Neural cell (in vitro differentiated cells): ENCODE results near the gene PLD5. TPM values are rescaled to one million over a fixed set of nuclear protein-coding genes. Genes with fewer than 3 reads are reported as not detected.

Experiments
- H2AFZ ChIP-seq: fragments of 200-600, 300-800 bp; sonication (generic), shearing (Covaris generic); 2 replicates; pipeline ENCODE4 v1.6.0; 2014; ENCODE audit warnings: low read depth, mild to moderate bottlenecking, antibody characterized with exemption, low read length, moderate library complexity
- H3F3A ChIP-seq: fragments of 200-600 bp; shearing (Covaris generic); 2 replicates; pipeline ENCODE4 v1.6.1; 2016; ENCODE audit warnings: mild to moderate bottlenecking, moderate library complexity, mixed read lengths, antibody characterized with exemption, low read length; ENCODE audit not compliant: insufficient read depth, poor library complexity, severe bottlenecking
- H3K27ac ChIP-seq: fragments of 200-600, 300-800 bp; sonication (generic), shearing (Covaris generic); 2 replicates; pipeline ENCODE4 v1.5.1; 2014; ENCODE audit warnings: mild to moderate bottlenecking, low read length, moderate library complexity
- H3K27me3 ChIP-seq: fragments of 300-800, 200-600 bp; sonication (generic), shearing (Covaris generic); 2 replicates; pipeline ENCODE4 v1.6.0; 2014; ENCODE audit warnings: mild to moderate bottlenecking, low read depth, low read length, moderate library complexity; ENCODE audit not compliant: insufficient read depth
- H3K36me3 ChIP-seq: fragments of 300-800, 200-600 bp; sonication (generic), shearing (Covaris generic); 2 replicates; pipeline ENCODE4 v1.5.1; 2014; ENCODE audit warnings: mild to moderate bottlenecking, antibody characterized with exemption, low read length, moderate library complexity; ENCODE audit not compliant: insufficient read depth
- H3K4me2 ChIP-seq: fragments of 300-800, 200-600 bp; sonication (generic), shearing (Covaris generic); 2 replicates; pipeline ENCODE4 v1.6.0; 2014; ENCODE audit warnings: mild to moderate bottlenecking, low read length
- H3K4me3 ChIP-seq: fragments of 300-800, 200-600 bp; sonication (generic), shearing (Covaris generic); 2 replicates; pipeline ENCODE4 v1.5.1; 2014; ENCODE audit warnings: mild to moderate bottlenecking, low read length, moderate library complexity
- H3K79me2 ChIP-seq: fragments of 200-600 bp; shearing (Covaris generic); replicated peaks from 2 replicates; pipeline ENCODE4 v1.6.0; 2014; ENCODE audit warnings: mild to moderate bottlenecking, low read length, moderate library complexity; ENCODE audit not compliant: insufficient read depth
- H3K9ac ChIP-seq: fragments of 300-800, 200-600 bp; sonication (generic), shearing (Covaris generic); 2 replicates; pipeline ENCODE4 v1.6.1; 2016; ENCODE audit warnings: mild to moderate bottlenecking, low read length, mixed read lengths
- H3K9me2 ChIP-seq: fragments of 200-600 bp; shearing (Covaris generic); 2 replicates; pipeline ENCODE4 v1.6.1; 2016; ENCODE audit warnings: mild to moderate bottlenecking, low read length, mixed read lengths; ENCODE audit not compliant: insufficient read depth
- H3K9me3 ChIP-seq: fragments of 200-600, 300-800 bp; sonication (generic), shearing (Covaris generic); 2 replicates; pipeline ENCODE4 v1.6.1; 2016; ENCODE audit warnings: mild to moderate bottlenecking, mixed run types, low read length, moderate library complexity, mixed read lengths
- H4K20me1 ChIP-seq: fragments of 200-600 bp; shearing (Covaris generic); 2 replicates; pipeline ENCODE4 v1.6.1; 2016; ENCODE audit warnings: mild to moderate bottlenecking, mixed run types; ENCODE audit not compliant: insufficient read depth
- EZH2 ChIP-seq: fragments of 200-600, 300-800 bp; shearing (Covaris generic), sonication (generic); IDR thresholded peaks from 2 replicates; pipeline ENCODE4 v1.6.1; 2014; ENCODE audit warnings: antibody characterized with exemption, low read length, borderline replicate concordance, mild to moderate bottlenecking; ENCODE audit not compliant: insufficient read depth, poor library complexity, severe bottlenecking
- MXI1 ChIP-seq: fragments of 450-650 bp; conservative IDR thresholded peaks from 2 replicates; pipeline ENCODE4 v1.6.1; 2014; ENCODE audit warnings: antibody characterized with exemption, mild to moderate bottlenecking; ENCODE audit not compliant: poor library complexity, severe bottlenecking
- POLR2AphosphoS5 ChIP-seq: IDR thresholded peaks from 2 replicates; pipeline ENCODE4 v1.6.1; 2012
- RAD21 ChIP-seq: fragments of 450-650 bp; conservative IDR thresholded peaks from 2 replicates; pipeline ENCODE4 v1.6.1; 2014; ENCODE audit warnings: antibody characterized with exemption, mild to moderate bottlenecking, moderate library complexity
- SMC3 ChIP-seq: fragments of 450-650 bp; conservative IDR thresholded peaks from 2 replicates; pipeline ENCODE4 v1.6.1; 2014; ENCODE audit warnings: antibody characterized with exemption, mild to moderate bottlenecking, moderate library complexity; ENCODE audit not compliant: poor library complexity
- TAF1 ChIP-seq: IDR thresholded peaks from 2 replicates; pipeline ENCODE4 v1.6.1; 2012; ENCODE audit warnings: low read depth
- polyA plus RNA-seq: library from polyadenylated mRNA; depleted of rRNA; stranded (reverse); fragments of >200 nt; gene quantifications from 2 replicates; pipeline ENCODE4 v1.2.3, GENCODE V29; 2014
- TF ChIP-seq, protein P1 (sequence below): fragments of 450-650 bp; IDR thresholded peaks from 2 replicates; pipeline ENCODE4 v1.5.1; 2014; ENCODE audit warnings: antibody characterized with exemption, mild to moderate bottlenecking, moderate library complexity; ENCODE audit not compliant: poor library complexity, severe bottlenecking
- TF ChIP-seq, protein P2 (sequence below): IDR thresholded peaks from 2 replicates; pipeline ENCODE4 v1.6.1; 2012; ENCODE audit warnings: borderline replicate concordance

The PLD5 gene
- polyA plus RNA-seq, 1 donor from 2014 or later: 0.64 TPM

DNA sequence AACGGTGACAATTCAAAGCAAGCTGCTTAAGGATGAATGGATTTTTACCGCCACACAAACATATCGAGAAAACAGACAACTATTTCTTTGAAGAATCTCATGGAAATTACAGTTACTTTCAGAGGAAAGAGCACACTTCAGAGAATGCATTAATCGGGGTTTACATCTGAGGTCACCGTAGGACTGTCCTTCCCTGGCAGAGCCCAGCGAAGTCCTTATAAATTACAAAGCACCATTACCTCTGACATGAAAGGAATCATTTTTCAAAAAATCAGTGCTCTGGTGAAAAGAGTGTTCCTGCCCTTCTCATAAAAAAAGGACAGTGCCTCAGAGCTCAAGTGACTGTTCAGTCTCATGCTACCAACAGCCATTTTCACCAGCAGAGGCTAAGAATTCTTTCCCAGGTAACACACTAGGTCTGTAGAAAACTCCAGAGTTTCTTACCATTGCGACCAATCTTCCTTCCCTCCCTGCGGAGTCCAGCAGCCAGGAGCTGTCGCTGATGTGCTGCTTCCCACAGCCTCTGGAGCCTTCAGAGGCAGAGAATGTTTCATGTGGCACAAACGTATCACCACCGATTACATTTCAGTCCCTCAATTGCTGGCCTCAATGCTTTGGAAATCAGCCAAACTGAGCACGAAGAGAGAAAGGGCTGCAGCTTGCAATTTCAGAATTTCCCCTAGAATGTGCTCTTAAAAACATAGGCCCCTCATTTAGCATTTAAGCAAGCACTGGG is 75.4 kb downstream of the PLD5 start:
- H3K79me2 ChIP-seq: no peaks in the 10 kb centered on the region
- no peak overlapping the region for H3K4me3 ChIP-seq
- TF ChIP-seq, protein P1, sequence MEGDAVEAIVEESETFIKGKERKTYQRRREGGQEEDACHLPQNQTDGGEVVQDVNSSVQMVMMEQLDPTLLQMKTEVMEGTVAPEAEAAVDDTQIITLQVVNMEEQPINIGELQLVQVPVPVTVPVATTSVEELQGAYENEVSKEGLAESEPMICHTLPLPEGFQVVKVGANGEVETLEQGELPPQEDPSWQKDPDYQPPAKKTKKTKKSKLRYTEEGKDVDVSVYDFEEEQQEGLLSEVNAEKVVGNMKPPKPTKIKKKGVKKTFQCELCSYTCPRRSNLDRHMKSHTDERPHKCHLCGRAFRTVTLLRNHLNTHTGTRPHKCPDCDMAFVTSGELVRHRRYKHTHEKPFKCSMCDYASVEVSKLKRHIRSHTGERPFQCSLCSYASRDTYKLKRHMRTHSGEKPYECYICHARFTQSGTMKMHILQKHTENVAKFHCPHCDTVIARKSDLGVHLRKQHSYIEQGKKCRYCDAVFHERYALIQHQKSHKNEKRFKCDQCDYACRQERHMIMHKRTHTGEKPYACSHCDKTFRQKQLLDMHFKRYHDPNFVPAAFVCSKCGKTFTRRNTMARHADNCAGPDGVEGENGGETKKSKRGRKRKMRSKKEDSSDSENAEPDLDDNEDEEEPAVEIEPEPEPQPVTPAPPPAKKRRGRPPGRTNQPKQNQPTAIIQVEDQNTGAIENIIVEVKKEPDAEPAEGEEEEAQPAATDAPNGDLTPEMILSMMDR: no peak
- TF ChIP-seq RAD21 (no peak), EZH2 (no peak), TAF1 (no peak), SMC3 (no peak), POLR2AphosphoS5 (no peak)
- H3K4me2 ChIP-seq: no peak overlapping the region
- no peaks in the 10 kb centered on the region for H4K20me1 ChIP-seq
- H3F3A ChIP-seq: no peaks in the 10 kb centered on the region
- H3K36me3 ChIP-seq: no peaks in the 10 kb centered on the region
- no peak overlapping the region for H2AFZ ChIP-seq
- H3K9ac ChIP-seq: no peak overlapping the region
- no peaks in the 10 kb centered on the region for H3K9me3 ChIP-seq
- no peaks in the 10 kb centered on the region for H3K27me3 ChIP-seq
- no peaks in the 10 kb centered on the region for H3K9me2 ChIP-seq
- H3K27ac ChIP-seq: no peak overlapping the region

DNA sequence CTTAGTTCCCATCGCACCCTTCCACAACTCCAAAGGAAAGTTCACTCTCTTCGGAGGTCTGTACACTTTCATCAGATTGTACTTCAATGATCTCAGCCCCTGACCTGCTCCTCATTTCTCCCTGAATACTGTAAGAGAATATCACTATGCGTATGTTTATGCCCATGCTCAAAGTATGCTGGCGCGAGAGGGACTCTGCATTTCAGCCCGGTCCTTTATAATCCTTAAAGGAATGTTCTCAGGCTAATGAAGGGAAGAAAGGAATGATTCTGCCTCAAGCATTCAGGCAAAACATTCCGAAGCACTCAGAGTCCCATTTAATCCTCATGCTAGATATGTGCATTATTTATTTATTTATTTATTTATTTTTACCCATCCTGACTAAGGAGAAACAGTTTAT is 76.8 kb downstream of the PLD5 start:
- Histone ChIP-seq H3K36me3 (no peaks in the 10 kb centered on the region), H3K9me2 (no peaks in the 10 kb centered on the region), H2AFZ (no peak overlapping the region), H3K4me2 (no peak overlapping the region), H3K4me3 (no peak overlapping the region), H3K9me3 (no peaks in the 10 kb centered on the region), H4K20me1 (no peaks in the 10 kb centered on the region), H3K79me2 (no peaks in the 10 kb centered on the region), H3K27ac (no peak overlapping the region), H3F3A (no peaks in the 10 kb centered on the region), H3K9ac (no peak overlapping the region), H3K27me3 (no peaks in the 10 kb centered on the region)
- TF ChIP-seq, protein P2, sequence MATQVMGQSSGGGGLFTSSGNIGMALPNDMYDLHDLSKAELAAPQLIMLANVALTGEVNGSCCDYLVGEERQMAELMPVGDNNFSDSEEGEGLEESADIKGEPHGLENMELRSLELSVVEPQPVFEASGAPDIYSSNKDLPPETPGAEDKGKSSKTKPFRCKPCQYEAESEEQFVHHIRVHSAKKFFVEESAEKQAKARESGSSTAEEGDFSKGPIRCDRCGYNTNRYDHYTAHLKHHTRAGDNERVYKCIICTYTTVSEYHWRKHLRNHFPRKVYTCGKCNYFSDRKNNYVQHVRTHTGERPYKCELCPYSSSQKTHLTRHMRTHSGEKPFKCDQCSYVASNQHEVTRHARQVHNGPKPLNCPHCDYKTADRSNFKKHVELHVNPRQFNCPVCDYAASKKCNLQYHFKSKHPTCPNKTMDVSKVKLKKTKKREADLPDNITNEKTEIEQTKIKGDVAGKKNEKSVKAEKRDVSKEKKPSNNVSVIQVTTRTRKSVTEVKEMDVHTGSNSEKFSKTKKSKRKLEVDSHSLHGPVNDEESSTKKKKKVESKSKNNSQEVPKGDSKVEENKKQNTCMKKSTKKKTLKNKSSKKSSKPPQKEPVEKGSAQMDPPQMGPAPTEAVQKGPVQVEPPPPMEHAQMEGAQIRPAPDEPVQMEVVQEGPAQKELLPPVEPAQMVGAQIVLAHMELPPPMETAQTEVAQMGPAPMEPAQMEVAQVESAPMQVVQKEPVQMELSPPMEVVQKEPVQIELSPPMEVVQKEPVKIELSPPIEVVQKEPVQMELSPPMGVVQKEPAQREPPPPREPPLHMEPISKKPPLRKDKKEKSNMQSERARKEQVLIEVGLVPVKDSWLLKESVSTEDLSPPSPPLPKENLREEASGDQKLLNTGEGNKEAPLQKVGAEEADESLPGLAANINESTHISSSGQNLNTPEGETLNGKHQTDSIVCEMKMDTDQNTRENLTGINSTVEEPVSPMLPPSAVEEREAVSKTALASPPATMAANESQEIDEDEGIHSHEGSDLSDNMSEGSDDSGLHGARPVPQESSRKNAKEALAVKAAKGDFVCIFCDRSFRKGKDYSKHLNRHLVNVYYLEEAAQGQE: no peak
- TF ChIP-seq POLR2AphosphoS5 (no peak), MXI1 (no peak), EZH2 (no peak), TAF1 (no peak), RAD21 (no peak)
- TF ChIP-seq, protein P1: no peak
